Glomerular endothelial cell (primary cell): ENCODE measurements around the gene AKR1B1. TPM values are rescaled to one million over a fixed set of nuclear protein-coding genes. Genes with fewer than 3 reads are reported as not detected.

ENCODE experiments used
- DNase-seq: peaks from one replicate; pipeline ENCODE4 v3.0.0-alpha.2; 2011; ENCODE audit warnings: low read depth, low spot score; ENCODE audit errors: extremely low read depth
- total RNA-seq: library from RNA; depleted of rRNA; stranded (reverse); fragments of >200 nt; gene quantifications from 2 replicates; pipeline ENCODE4 v1.2.3, GENCODE V29; 2015

AKR1B1 gene
- total RNA-seq, 1 donor from 2014 or later: 68.5 TPM

DNA sequence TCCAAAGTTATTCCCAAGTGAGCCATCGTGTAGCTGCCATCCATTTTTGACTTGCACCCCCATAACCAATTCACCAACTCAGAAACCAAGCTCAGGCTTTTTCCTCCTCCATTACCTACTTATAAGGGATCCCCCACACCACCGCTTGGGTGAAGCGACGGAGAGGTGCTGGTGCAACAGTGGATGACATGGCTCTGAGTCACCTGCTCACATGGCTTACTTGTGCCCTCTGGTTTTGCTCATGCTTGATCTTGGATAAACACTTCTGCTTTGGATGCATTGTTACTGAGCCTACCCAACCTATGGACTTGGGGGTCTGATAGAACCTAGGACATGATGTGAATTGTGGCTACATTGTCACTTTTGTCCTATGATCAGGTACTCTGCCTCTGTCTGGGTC lies 12.0 kb upstream of the AKR1B1 start:
- no peak for DNase-seq

DNA sequence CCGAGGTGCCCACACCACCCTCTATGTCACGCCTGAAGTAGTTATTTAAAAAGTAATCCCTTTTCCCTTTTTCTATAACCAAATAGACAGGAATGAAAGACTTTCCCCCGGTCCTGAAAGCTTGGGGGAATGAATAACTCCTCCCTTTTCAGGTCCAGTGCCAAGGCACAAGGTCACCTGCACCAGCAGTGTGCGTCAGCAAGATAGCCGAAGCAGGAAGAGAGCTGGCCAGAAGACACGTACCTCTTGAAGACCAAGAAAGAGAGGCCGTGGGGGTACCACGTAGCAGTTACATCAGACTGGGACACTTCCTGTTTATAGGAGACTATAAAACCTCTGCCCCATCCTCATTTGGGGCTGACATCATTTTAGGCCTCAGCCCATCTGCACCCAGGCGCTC lies 10.7 kb upstream of the AKR1B1 start:
- no peak for DNase-seq

- no peak for DNase-seq
Observed at GRCh38 chr7:134468475-134468874, 9.6 kb upstream of the AKR1B1 start.

DNA sequence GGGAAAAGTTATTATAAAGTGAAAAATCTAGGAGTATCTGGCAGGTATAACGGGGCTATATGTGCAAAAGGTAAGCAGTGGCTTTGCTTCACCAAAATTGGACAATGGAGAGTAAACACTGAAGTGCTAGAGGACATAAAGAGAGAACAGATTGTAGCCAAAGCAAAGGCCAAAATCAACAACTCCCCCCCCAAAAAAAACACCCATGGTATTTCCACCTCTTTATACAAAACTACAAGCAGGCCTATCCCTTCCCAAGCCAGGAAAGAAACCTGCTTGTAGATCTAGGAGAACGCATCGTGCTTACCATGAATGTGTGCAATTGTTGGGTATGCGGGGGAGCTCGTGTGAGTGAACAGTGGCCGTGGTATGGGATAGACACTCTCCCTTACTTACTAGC lies 9.2 kb upstream of the AKR1B1 start:
- DNase-seq: no peak

GRCh38 chr7:134465491-134465890 lies 6.6 kb upstream of the AKR1B1 start:
- DNase-seq: no peak

DNA sequence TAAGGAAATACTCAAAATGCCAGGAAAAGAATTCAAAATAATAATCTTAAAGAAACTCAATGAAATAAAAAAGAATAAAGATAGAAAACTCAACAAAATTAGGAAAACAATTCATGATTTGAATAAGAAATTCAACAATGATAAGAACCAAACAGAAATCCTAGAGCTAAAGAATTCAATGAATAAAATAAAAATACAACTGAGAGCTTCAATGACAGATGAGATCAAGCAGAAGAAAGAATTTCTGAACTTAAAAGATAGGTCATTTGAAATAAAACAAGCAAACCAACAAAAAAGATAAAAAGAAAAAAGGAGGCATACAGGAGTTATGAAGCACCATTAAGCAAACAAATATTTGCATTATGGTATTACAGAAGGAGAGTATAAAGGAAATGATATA lies 5.6 kb upstream of the AKR1B1 start:
- DNase-seq: no peak

DNA sequence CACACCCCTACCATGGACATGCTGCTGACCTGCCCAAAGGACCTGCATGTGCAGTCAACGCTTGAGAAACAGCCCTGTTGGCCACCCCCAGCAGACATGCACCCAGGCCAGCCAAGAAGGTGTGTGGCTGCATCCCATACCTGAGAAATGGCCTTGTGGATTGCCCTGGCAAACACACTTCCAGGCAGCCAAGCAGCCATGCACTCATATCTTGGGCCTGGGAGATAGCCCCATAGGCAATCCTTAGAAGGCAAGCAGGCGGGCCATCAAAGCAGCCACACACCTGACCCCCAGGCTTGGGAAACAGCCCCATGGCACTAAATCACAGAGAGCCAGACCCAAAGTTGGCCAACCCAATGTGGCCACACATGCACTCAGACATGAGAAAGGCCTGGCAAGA lies 4.9 kb upstream of the AKR1B1 start:
- no peak for DNase-seq

DNA sequence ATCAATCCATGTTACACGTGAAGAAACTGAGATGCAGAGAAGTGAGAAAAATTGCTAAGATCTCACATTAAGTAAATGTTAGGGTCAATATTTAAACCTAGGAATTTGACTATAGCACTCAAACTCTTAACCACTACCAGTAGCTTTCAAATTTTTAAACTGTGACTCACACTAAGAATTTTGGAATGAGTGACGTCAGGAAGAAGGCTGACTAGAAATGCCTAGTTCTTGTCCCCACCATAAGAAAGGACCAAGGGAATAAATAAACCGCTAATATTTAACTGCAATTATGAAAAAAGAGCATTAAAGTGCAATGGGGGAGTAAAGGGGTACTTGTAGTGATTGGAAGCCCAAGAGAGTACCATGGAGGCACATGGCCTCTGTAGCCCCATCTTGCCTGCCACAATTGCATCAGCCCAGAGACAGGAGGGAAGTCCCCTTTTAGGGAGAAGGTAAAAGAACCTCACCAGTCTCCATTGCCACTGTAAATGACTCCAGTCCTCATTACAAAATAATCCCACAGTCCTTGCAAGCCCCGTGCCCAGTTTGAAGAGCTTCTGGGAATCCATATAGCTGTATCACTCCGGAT lies 3.5 kb upstream of the AKR1B1 start:
- no peak for DNase-seq

- DNase-seq: no peak
Observed at GRCh38 chr7:134461916-134462315, 3.0 kb upstream of the AKR1B1 start.

GRCh38 chr7:134459981-134460380 lies 1.1 kb upstream of the AKR1B1 start:
- DNase-seq: no peak

DNA sequence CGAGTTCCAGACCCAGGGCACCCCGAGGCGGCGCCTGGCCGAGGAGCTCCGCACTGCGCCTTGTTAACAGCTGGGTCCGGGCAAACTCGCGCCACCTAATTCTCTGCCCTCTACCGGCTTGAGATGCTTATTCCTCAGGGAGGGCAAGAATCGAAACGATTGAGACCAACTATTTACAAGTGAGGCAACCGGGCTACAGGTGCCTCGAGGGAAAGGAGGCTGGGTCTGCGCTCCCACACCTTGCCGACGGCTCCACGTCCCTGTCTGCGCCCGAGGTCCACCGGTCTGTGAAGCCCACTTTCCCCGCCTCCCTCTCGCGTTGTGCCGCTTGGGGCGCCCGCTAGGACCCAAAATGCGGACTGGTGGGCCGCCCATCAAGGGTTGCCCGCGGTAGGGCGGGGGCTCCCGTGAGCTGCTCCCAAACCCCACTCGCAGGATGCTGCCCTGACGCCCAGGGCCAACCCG lies 527 bp downstream of the AKR1B1 start:
- no peak for DNase-seq

DNA sequence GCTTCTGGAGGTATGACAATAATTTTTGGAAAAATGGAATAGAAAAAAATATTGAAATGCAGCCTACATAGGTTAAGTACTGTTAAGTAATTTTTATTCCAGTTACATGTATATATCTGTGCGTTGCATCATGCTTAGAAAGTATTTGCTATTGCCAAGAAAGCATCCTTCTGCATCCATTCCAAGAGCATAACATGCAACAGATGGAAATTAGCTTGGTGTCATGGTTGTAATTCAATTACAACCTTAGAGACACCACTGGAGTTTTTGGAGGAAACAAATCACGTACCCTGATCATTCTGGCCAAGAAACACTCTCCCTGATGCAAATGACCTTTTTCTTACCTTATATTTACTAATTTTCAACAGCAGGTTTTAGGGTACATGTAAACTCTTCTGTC lies 1.7 kb downstream of the AKR1B1 start:
- no peak for DNase-seq

GRCh38 chr7:134454277-134454676 lies 4.6 kb downstream of the AKR1B1 start:
- DNase-seq: no peak

DNA sequence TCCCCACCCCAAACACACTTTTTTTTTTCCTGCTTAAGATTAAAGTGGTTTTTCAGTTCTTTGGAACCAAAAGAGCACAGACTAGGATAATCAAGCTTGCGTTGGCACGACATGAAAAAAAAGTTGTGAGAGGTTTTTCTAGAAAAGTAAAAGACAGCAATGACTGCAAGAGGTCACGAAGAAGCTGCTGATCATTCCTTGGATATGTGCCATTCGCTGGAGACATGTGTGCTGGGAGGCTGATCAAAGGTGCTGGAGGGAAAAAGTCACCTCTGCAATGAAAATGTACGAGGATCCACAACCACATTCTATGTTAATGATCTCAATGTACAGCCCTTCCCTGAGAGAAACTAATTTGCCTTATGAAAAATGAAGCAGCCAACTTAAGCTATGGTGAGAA lies 5.4 kb downstream of the AKR1B1 start:
- DNase-seq: no peak

GRCh38 chr7:134452991-134453473 lies 5.9 kb downstream of the AKR1B1 start:
- no peak for DNase-seq

GRCh38 chr7:134452419-134452838 lies 6.5 kb downstream of the AKR1B1 start:
- DNase-seq: no peak

- no peak for DNase-seq
Observed at GRCh38 chr7:134451656-134452055, 7.2 kb downstream of the AKR1B1 start.

GRCh38 chr7:134450294-134451000 lies 8.5 kb downstream of the AKR1B1 start:
- DNase-seq: no peak

DNA sequence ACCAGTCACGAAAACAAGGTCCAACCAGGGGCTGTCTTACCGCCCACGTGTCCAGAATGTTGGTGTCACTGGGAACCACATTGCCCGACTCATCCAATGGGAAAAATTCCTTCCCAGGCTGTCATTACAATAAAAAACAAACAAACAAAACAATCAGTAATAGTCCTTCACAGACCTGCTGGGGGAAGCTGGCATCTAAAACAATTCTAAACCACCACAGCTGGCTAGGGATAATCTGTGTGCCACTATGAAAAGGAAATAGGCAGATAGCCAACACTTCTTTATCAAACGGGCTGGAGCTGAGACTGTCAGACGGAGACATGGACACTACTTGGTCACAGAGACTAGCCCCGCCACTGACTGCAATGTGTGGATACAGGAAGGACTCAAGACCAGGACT lies 9.2 kb downstream of the AKR1B1 start:
- no peak for DNase-seq

- peak; percentile 56 for DNase-seq
Observed at GRCh38 chr7:134448356-134449229, 10.3 kb downstream of the AKR1B1 start.

DNA sequence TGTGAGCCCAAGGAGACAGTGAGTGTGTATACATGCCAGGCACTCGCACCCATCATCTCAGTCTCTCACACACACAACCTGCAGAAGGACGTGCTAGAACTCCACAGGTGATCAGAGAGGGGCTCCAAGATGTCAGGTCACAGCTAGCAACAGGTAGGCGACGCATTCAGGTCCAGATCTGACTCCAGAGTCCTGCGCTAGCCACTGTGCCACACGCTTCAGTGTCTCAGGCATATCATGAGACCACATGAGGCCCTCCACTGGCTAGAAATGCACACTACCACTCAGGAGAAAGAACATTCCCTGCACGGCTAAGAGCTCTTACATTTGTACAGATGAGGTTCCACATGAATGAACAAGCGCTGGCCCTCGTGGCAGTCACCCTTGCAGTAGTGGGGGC lies 11.5 kb downstream of the AKR1B1 start:
- no peak for DNase-seq

- DNase-seq: no peak
Observed at GRCh38 chr7:134446923-134447322, 12.0 kb downstream of the AKR1B1 start.
